Mucosa of descending colon (tissue), 3 donors: Measurements from ENCODE around the gene DUS2. TPM values are rescaled to one million over a fixed set of nuclear protein-coding genes. Genes with fewer than 3 reads are reported as not detected.
A peak's percentile ranks its signal among the peaks of the same experiment; 100 is the strongest.
"Not testable (repeated sequence)": the region's sequence is repeated elsewhere in the genome, so short reads cannot be mapped to it uniquely, and the experiment has no call there.

Experiments
- ATAC-seq: fragments of 200-7000 bp; cut with Tn5 transposase; one replicate; pipeline ENCODE4 v1.9.1; 2020; ENCODE audit warnings: mild to moderate bottlenecking, moderate library complexity
- DNase-seq, 3 donors: peaks; one replicate each; pipeline ENCODE4 v3.0.0-alpha.2; 2020
- H3K36me3 ChIP-seq: fragments of 200-600 bp; one replicate; pipeline ENCODE4 v1.8.0; 2021; ENCODE audit warnings: low read depth, mild to moderate bottlenecking
- H3K4me1 ChIP-seq: fragments of 200-600 bp; one replicate; pipeline ENCODE4 v1.8.0; 2021; ENCODE audit warnings: low read depth, mild to moderate bottlenecking
- H3K4me3 ChIP-seq: fragments of 200-600 bp; one replicate; pipeline ENCODE4 v1.8.0; 2021; ENCODE audit warnings: mild to moderate bottlenecking
- H3K9me3 ChIP-seq: fragments of 200-600 bp; one replicate; pipeline ENCODE4 v1.8.0; 2021; ENCODE audit warnings: mild to moderate bottlenecking
- intact Hi-C, 2 donors: fragments of 100-400 bp; cut with DNase I in 1 of 2; cut with micrococcal nuclease in 1 of 2; formaldehyde crosslinking; loops; one replicate each; pipeline versions ENCODE4 v1.11.0 to v1.11.1; 2022; cut with DNase I, micrococcal nuclease
- total RNA-seq, 3 donors: library from RNA; stranded (reverse); fragmentation: NEBNext Ultra II Directional in 2 of 3; extraction: Animal tissue kit (Norgen Biotek cat#: 25700) in 2 of 3; gene quantifications; one replicate each; pipeline versions ENCODE4 v1.2.1 to v1.2.4, GENCODE V29; 2021 to 2023
- TF ChIP-seq, protein P1 (sequence below): fragments of 200-600 bp; IDR thresholded peaks from one replicate; pipeline ENCODE4 v1.8.0; 2022; ENCODE audit warnings: antibody characterized with exemption, mild to moderate bottlenecking
- donor health status: DM: no; HTN: no; CAD: no; lungs with moderate emphysema.
- donor health status: DM: no; HTN: no; CAD: no.
- donor health status: DM: no; HTN: yes; CAD: no.

Gene DUS2
- total RNA-seq, 3 donors from 2014 or later = 11.6 to 13.5 (median 12.6) TPM

DNA sequence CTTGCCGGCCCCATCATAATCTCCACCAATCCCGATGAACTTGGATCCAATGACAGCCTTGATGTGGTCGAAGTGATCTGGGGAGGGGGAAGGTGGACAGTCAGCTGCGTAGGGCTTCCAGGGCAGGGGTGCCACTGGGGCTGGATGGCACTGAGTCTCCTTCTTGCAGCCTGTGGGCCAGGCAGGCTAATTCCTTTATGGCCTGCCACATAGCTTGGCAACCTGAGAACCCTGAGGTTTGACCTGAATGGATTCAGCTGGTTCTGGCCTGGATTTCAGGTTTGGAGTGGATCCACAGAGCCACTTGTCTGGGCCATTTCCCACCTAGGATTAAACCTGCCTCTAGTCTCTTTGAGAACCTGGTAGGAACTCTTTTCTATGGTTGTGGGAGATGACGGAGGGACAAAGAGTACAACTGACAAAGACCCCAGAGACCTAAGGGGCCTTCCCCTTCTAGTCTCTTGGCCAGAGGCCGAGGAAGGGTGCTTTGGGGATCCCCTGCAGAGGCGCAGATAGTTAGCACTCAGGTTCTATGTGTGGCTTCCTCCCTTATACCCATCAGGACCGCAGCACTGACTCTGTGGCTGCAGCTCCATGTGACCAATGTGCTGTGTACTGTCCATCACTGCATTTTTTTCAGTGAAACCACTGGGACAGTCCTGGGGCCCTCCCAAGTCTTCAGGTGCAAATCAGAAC, 33.6 kb upstream of the DUS2 start:
- DNase-seq = no peak
- no peaks in the 10 kb centered on the region for H3K36me3 ChIP-seq
- TF ChIP-seq, protein P1, sequence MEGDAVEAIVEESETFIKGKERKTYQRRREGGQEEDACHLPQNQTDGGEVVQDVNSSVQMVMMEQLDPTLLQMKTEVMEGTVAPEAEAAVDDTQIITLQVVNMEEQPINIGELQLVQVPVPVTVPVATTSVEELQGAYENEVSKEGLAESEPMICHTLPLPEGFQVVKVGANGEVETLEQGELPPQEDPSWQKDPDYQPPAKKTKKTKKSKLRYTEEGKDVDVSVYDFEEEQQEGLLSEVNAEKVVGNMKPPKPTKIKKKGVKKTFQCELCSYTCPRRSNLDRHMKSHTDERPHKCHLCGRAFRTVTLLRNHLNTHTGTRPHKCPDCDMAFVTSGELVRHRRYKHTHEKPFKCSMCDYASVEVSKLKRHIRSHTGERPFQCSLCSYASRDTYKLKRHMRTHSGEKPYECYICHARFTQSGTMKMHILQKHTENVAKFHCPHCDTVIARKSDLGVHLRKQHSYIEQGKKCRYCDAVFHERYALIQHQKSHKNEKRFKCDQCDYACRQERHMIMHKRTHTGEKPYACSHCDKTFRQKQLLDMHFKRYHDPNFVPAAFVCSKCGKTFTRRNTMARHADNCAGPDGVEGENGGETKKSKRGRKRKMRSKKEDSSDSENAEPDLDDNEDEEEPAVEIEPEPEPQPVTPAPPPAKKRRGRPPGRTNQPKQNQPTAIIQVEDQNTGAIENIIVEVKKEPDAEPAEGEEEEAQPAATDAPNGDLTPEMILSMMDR = no peak
- H3K4me1 ChIP-seq = peaks cover 15% of the 10 kb centered on the region
- intact Hi-C loops = no loop called here
- no peak for ATAC-seq
- H3K9me3 ChIP-seq = no peaks in the 10 kb centered on the region
- H3K4me3 ChIP-seq = no peak overlapping the region

DNA sequence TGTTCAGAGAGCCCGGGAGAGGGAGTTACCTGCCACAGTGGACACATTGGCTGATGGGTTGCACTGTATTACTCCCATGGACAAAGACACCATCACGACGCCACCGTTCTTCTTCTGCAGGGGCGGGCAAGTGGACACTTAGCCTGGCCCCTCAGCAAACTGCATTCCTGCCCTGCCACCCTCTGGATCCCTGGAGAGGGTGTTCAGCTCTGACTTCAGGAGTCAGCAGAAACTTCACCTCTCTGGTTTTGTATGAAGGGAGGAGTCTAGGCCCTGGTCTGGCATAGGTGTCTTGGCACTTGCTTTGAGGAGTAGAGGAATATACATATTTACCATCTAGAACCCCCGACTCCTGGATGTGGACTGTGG, 33.1 kb upstream of the DUS2 start:
- Histone ChIP-seq H3K4me1 (peaks cover 15% of the 10 kb centered on the region), H3K36me3 (no peaks in the 10 kb centered on the region), H3K9me3 (no peaks in the 10 kb centered on the region), H3K4me3 (no peak overlapping the region)
- no peak for DNase-seq
- intact Hi-C loops = no loop called here
- TF ChIP-seq, protein P1 = no peak
- no peak for ATAC-seq

DNA sequence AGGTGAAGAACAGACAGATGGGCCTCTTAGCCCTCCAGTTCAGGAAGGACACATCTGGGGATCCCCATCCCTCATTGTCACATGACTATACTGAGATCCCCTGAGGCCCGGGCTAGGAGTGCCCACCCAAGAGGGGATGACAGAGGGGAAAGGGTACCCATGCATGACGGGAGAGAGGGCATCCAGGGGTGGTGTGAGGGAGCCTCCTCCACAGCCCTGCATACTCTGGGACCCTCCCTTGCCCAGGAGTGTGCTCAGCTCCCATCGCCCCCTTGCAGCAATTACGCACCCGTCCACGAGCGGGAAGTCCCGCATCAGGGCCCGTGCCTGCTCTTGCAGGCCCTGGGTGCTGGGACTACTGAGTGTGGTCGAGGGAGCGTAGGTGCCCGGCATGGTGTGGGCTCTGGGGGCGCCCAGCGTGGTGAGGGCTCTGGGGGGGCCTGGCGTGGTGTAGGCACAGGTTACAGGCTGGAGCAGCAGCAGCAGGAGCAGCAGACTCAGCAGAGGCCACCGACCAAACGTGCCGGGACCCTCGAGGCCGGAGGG, 30.4 kb upstream of the DUS2 start:
- peaks cover 12% of the 10 kb centered on the region for H3K4me1 ChIP-seq
- no peak for ATAC-seq
- intact Hi-C loops = no loop called here
- no peaks in the 10 kb centered on the region for H3K9me3 ChIP-seq
- no peak overlapping the region for H3K4me3 ChIP-seq
- TF ChIP-seq, protein P1 = no peak
- DNase-seq = no peak
- H3K36me3 ChIP-seq = no peaks in the 10 kb centered on the region

DNA sequence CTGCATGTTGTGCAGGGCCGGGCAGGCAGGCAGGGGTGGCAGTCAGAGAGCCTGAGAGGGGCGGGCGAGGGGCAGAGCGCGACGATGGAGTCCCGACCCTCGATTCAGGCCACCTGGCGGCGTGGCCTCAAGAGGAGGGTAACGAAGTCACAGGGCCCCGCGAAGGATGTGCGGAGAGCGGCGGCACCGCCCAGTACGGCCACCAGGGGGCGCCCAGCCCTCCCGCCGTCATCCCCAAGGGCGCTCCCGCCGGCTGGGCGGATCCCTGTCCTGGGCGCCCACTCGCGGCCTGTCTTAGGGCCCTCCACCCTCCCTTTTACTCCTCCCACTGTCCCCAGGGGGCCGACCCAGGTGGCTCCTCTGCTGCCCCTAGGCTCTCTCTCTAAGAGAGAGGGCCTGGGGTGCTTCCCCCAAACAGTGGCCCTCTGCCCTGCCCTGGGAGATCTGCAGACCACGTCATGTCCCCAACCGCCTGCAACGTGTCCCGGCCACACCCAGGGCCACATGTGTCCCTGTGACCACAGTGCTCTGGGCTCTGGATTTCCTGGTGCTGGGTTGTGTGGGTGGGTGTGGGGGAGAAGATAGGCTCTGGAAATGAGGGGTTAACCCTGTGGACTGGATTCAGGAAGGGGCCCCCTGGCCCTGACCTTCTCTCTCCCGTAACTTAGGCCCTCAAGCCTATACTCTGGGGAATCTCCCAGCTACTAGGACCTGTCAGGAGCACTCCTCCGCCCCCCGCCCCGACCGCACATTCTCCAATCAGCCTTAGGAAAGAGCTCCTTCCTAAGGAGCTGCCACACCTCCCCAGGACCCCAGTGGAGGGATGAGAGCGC, 29.7 kb upstream of the DUS2 start:
- Histone ChIP-seq H3K4me3 (no peak overlapping the region), H3K36me3 (no peaks in the 10 kb centered on the region), H3K9me3 (no peaks in the 10 kb centered on the region), H3K4me1 (peaks cover 12% of the 10 kb centered on the region)
- peak; percentile 83 to 89 (median 87) for DNase-seq
- TF ChIP-seq, protein P1 = peak; percentile 96
- peak; percentile 97 for ATAC-seq
- intact Hi-C loops = no loop called here

DNA sequence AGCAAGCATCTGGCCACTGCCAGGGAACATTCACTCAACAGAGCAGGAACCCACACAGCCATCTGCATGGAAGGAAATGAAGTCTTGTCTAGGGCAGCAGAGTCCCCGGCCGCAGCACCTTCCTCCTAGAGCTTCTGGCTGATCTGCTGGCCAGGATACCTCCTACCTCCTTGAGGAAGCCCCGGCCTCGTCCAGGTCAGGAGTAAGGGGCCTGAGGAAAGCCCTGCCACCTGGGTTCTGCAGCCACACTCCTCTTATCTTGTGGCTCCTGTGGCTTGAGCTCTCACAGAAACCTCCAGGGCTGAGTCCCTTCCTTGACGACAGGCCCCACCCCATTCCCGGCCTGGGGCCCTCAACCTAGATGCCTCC, 29.1 kb upstream of the DUS2 start:
- H3K4me3 ChIP-seq, H3K36me3 ChIP-seq, DNase-seq, H3K9me3 ChIP-seq, intact Hi-C loops: not testable (repeated sequence)
- peaks cover 12% of the 10 kb centered on the region for H3K4me1 ChIP-seq
- ATAC-seq = peak; percentile 9

DNA sequence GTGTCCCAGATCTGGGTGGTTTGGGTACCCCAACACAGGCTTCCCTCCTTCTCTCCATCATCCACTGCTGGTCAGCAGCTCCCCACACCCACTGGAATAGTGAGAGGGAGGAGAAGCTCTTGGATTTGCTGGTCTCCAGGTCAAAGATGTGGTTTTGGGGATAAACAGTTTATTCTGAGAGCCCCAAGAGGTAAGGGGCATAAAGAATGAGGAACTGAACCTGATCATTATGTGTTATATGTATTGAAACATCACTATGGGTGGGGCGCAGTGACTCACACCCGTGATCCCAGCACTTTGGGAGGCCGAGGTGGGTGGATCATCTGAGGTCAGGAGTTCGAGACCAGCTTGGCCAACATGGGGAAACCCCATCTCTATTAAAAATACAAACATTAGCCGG, 27.7 kb upstream of the DUS2 start:
- Histone ChIP-seq H3K36me3 (no peaks in the 10 kb centered on the region), H3K9me3 (no peaks in the 10 kb centered on the region), H3K4me1 (peaks cover 12% of the 10 kb centered on the region), H3K4me3 (no peak overlapping the region)
- DNase-seq (no peak), ATAC-seq (no peak)
- intact Hi-C loops = no loop called here
- TF ChIP-seq, protein P1 = no peak
